ENCODE data around the gene FRAS1.

Gene FRAS1

DNA sequence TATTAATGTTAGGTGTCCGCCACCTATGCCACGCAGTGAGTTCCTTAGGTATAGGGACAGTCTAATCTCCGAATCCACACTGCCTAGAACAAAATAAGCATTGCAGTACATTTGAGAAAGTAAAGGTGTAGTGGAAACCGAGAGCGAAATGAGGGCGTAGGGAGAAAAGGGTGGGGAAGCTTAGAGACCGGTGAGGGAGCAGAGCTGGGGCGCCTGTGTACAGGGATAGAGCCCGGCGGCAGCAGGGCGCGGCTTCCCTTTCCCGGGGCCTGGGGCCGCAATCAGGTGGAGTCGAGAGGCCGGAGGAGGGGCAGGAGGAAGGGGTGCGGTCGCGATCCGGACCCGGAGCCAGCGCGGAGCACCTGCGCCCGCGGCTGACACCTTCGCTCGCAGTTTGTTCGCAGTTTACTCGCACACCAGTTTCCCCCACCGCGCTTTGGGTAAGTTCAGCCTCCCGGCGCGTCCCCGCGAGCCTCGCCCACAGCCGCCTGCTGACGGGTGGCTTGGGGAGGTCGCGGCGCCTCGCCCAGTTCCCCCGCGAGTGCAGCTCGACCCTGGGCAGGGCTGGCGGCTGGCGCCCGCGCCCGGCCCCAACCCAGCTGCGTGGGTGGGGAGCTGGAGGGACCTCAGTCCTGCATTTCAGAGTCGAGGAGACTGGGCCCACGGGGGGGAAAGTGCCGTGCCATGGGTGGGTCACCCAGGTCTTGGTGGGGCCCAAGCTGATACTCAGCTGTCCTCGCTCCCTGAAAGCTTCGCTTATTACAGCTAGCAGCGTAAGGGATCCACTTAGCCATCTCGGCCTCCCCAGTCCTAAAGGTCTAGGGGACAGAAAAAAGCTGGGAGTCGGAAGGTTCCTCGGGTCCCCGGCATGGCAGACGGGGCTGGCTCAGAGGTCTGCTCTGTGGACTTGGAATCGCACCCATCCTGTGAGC lies 494.6 kb downstream of the FRAS1 start, which contains the start of gene ANXA3:
Gene ANXA3, plus strand, starts transcription at position 351 of the 932 bp plus-strand sequence. CDS start 2,704 bp downstream, outside the sequence.
- DNase-seq (ENCODE audit: low spot score) = no peak

DNA sequence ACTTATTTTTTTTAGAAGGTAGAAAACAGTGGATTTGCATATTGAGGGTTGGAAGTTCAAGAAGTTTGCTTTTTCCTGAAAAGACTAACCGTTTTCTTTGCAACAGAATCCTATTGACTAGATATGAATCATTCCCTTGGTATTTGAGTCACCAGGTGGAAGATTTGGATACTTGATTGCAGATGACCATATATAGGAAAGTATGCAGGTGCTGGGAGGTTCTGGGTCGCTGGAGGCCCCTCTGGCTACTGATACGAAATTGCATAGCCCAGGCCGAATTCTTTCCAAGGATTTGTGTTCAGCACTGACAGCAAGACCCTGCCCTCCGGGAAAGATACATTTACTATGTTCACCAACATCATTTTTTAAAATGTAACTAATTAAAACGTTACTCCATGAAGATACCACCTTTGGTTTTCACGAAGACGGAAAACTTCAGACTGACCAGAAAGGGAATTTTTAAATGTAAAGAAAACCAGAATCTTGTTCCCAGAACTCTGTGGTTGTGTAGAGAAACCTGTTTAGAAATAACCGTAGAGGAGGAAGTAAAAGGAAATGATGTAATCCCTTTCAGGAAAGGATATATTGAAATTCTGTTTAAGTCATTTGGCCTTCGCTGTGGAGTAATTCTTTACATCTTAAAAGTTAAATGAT lies 495.4 kb downstream of the FRAS1 start:
- DNase-seq (ENCODE audit: low spot score) = no peak

DNA sequence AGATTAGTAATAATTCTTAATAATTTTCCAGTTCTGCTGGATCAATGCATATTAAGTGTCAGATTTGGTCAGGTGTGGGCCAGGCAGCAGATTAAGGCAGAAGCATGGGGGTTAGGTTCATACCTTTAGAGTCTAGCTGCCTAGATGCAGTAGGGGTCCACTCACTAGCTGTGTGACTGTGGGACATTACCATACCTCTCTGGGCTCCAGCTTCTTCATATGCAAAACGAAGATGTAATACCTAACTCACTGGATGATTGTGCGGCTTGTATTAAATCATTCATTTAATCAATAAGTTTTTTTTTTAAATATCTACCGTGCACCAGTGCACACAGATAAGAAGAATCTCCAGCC lies 495.9 kb downstream of the FRAS1 start:
- no peak for DNase-seq (ENCODE audit: low spot score)

DNA sequence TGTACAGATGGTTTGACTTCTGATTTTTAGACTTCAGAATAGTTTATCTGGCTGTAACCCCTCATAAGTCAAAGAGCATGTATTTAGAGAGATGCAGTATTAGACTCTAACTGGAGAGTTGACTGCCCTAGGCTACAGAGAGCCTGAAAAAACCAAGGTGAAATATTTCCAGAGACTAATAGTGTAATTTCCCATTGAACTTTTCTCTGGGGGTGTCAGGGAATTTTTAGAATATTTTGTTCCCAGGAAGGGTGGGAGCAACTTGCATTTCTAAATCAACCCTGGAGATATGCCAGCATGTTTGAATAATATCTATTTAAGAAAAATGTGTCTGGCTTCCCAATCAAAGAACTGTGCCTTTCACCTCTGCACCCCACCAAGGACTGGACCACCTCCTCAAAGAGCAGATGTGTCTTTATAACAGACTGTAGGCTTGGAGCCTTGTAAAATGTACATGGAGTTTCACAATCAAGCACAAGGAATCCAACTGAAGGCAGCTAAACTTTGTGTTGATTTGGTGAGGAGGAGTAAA lies 496.5 kb downstream of the FRAS1 start:
- no peak for DNase-seq (ENCODE audit: low spot score)

DNA sequence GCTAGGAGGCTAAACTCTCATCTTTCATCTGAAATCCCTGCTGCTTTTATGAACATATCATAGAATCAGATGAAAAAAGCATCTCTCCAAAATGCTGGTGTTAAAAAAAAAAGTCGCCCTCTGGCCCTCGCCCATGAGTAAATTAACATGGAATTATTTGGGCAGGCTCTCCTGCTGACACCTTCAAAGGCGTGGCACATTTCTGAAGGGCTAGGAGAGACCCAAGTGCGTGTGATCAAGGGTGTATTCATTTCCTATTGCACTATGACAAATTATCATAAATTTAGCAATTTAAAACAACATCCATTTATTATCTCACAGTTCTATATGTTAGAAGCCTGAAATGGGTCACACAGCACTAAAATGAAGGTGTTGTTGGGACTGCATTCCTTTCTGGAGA lies 499.5 kb downstream of the FRAS1 start:
- DNase-seq (ENCODE audit: low spot score) = no peak

DNA sequence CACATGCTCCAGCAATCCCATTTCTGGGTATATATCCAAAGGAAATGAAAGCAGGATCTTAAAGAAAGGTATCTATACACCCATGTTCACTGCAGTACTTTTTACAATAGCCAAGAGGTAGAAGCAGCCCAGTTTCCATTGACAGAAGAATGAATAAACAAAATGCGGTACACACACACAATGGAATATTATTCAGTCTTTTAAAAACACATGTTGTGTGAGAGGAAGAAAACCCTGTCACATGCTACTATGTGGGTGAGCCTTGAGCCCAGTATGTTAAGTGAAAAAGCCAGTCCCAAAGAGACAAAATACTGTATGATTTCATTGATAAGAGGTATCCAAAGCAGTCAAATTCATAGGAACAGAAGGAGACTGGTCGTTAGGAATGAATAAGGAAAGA lies 500.7 kb downstream of the FRAS1 start:
- no peak for DNase-seq (ENCODE audit: low spot score)

DNA sequence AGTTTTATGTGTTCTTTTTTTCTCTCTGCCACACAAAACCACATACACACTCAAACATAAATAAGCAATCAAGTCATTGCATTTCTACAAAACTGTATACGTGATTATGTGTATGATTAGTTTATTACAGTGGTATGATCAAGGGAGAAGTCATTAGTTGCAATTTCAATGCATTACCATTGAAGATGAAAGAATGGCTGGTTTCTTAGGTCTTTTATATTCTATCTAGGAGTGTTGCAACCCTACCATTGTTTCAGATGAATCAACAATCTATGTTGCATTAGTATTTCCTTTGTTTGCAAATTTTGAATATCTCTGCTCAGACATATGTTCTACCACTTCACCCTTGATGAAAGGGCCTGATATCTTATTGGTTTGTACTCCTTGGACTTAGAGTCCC lies 501.3 kb downstream of the FRAS1 start:
- DNase-seq (ENCODE audit: low spot score) = no peak

DNA sequence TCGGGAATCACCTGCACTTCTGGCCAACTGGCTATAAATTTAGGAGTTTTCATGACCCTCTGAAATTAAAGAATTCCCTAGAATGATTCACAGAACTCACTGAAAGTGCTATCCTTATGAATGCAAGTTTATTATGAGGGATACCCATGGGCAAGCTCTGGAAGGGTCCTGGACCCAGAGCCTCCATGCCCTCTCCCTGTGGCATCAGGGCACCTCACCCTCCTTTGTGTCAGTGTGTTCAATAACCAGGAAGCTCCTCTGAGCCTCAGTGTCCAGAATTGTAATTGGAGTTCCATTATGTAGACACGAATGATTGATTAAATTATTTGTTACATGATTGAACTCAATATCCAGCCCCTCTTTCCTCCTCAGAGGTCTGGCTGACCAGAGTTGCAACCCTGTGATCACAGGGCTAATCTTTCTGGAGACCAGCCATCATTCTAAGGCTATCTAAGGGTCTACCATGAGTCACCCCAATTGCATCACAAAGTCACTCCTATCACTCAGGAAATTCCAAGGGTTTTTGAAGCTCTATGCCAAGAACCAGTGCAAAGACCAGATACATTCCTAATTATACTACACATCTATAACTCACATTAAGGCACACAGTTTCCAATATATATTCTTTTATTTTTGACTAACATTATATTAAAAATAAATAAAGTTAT lies 503.3 kb downstream of the FRAS1 start:
- no peak for DNase-seq (ENCODE audit: low spot score)

DNA sequence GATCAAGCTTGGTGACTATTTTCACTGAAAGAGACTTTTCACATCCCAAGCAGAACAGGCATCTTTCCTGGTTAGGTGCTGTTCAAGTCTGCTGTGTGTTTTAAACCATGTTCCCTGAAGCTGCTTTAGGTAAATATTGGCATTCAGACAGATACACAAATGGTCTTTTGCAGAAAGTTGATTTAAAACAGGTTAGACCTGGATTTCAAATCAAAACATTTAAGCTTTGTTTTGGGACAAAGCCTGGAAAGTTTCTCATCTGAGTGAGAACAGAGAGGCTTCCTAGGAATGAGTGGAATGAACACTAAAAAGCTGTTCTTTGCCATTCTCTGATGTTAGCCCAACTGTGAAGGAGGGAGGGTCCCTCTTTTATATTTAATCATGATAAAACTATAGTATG lies 504.6 kb downstream of the FRAS1 start:
- no peak for DNase-seq (ENCODE audit: low spot score)

DNA sequence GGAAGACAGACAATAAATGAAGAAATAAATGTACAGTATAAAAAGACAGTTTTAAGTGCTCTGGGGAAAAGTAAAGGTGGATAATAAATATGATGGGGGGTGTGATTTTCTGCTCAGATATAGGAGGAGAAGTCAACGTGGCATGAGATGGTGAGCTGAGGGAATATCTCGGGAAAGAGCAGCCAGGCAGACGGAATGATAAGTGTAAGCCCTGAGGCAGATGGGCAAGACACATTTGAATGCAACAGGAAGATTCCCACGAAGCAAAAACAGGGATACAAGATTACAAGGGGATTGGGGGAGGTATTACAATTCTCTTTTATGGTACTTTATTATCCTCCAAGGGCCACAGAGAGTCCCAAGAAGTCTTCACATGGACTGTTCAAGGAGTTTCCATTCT lies 505.6 kb downstream of the FRAS1 start:
- no peak for DNase-seq (ENCODE audit: low spot score)

DNA sequence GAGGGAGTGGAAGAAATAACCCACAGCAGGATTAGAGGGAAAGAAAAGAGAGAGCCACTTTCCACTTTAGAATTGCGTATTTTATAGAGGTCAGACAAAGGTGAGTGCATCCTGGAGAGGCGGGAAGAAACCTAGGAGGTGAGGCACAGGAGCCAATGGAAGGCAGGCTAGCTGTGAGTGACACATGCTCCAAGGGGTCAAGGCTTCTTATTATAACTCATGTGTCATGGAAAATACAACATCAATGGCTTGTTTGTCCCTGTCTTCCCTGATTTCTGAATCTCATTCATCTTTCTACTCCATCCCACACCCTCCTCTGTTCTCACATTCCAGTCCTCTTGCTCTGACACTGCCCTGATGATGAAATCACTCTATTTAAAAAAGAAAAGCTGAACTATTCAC lies 508.8 kb downstream of the FRAS1 start:
- no peak for DNase-seq (ENCODE audit: low spot score)

DNA sequence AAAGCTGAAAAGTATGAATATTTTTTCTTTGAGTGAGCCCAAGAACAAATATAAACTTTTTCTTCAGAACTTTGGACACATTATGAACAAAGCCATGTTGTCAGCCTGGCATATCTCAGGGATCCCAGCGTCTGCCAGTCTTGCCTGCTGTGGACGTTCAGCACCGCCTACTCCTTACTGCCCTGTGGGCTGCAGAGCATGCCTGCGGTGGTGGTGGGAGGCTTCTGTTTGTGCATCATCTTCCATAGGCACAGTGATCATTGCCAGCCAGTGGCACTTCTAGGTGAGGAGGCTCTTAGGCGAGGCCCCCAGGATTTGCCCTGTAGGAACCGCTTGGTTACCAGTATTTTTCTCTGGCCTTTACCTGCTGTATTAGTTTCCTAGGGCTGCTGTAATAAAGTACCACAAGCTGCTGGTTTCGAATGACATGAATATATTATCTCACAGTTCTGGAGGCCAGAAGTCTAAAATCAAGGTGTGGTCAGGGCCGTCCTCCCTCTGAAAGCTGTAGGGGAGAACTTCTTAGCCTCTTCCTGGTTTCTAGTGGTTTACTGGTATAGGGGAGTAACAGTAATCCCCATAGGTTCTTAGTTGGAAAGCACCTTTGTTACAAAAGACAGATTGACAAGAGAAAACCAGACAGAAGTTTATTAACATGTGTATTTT lies 509.8 kb downstream of the FRAS1 start:
- no peak for DNase-seq (ENCODE audit: low spot score)

DNA sequence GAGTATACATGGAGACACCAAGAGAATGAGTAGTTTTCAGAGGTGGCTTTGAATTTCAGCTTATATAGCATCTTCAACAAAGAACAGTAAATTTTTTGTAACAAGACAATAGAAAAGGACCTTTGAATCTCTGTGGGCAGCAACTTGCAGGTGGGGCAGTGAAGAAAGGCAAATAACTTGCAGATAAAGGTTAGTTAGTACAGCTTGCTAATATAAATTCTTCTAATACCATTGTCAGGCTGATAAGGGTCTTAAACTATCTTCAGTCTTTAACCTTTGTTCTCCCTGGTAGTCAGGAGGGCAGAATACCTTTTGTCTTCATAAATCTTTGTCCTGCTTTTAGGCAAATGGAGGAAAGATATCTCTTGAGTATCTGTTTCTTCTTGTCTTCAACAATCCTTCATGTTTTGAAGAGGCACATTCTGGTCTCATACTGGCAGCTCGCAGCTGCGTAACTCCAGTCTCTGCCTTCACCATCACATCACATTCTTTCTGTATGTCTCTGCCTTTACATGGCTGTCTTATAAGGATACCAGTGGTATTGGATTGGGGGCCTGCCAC lies 510.5 kb downstream of the FRAS1 start:
- no peak for DNase-seq (ENCODE audit: low spot score)

DNA sequence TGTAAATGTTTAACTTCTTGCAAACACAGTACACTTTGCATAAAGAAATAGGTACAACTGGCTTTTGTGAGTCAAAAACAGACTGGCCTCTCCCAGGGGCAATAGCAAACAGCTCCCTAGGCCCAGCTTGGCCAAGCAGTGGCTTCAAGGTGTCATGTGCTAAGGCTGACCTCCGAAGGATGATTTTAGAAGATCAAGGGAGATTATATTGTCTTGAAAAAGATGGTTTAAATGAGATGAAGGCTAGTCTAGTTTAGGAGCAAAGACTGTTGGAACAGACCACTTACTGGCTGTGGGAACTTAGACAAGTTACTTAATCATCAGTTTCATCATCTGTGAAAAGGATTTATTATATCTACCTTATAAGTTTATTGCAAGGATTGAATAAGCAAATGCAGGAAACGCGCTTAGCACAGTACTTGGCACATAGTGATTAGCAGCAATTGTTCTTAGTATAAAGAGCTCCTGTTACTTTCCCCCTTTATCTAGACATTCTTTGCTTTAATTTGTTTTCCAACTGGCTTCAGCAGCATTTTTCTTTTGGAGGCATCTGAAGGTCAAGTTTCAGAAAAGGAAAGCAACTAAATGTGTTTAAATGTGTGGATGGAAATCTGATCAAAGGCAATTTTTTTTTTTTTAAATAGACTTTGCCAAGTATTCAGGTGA lies 511.6 kb downstream of the FRAS1 start:
- DNase-seq (ENCODE audit: low spot score) = no peak

DNA sequence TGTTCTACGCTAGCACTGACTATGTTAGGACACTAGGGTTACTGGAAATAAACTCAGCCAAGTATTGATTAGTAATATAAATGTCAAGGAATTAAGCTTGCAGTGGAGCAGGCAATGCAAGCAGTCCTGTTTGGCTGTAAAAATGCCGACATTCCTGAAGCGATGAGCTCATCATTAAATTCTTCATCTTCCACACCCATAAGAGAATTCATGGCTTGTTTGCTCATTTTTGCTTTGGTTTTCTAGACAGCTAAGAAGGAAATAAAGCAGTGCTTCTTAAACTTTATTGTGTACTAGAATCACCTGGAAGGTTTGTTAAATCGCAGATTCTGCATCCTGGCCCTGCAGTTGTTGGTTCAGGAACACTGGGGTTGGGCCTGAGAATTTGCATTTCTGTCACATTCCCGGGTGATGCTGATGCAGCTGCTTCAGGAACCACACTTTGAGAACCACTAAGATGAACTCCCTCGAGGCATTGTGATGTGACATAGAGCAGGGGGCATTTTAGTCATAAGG lies 512.2 kb downstream of the FRAS1 start:
- no peak for DNase-seq (ENCODE audit: low spot score)

DNA sequence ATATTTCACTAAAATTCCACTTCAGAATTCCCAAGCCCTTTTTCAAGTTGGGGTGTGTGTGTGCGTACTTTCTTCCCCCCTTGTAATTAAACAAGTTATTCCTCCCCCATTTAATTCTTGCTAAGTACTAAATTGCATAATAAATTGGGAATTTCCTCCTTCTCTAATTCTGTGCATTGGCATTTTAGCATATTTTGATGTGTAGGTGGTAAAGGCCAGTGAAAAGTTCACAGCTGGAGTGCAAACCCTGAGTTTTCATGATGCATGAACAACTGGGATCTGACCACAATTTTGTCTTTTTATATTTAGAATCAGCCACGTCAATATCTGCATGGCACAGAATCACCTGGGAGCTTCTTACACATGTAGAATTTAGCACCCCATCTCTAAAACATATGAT lies 513.0 kb downstream of the FRAS1 start:
- DNase-seq (ENCODE audit: low spot score) = no peak

DNA sequence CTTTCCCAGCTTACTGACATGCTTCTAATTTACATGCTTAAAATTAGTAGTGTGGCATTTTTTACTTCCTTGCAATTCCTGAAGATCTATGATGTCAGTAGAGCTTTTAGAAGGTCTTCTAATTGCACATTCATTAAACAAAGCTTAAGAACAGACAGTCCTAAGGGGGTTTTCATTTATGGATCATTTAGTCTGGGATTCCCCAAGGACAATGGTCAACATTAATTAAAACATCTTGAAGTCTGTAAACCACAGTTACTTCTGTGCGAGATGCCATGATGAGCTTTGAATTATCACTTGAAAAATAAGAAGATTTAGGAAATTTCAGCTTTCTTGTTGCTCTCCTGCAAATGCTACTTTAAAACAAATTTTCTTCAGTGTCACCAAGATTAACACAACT lies 514.7 kb downstream of the FRAS1 start:
- DNase-seq (ENCODE audit: low spot score) = no peak

DNA sequence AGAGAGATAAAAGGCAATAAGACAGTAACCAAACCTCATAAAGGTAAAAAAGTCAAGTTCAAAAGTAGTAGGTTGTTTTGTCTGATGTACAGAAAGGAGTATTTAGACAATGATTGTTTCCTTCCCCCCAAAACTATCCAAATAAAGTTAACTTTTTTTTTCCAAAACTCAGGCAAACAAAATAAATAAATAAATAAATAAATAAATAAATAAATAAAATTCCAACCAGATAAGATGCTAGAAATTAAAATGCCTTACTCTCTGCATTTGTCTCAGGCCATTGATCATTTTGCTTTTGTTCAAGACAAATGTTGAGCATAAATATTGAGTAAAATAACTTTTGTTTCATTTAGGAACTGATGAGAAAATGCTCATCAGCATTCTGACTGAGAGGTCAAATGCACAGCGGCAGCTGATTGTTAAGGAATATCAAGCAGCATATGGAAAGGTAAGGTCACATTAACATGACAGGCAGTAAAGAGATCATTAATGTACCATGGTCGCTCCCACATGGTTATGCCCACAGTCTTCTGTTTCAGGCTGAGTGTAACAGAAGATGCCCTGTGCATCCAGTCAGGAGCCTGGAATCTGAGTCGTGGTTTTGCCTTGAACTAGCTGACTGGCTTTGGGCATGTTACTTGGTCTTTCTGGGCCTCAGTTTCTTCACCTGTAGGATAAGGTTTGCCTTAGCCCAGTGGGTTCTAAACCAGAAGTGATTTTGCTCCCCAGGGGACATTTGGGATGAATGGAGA lies 521.7 kb downstream of the FRAS1 start:
- DNase-seq (ENCODE audit: low spot score) = no peak

DNA sequence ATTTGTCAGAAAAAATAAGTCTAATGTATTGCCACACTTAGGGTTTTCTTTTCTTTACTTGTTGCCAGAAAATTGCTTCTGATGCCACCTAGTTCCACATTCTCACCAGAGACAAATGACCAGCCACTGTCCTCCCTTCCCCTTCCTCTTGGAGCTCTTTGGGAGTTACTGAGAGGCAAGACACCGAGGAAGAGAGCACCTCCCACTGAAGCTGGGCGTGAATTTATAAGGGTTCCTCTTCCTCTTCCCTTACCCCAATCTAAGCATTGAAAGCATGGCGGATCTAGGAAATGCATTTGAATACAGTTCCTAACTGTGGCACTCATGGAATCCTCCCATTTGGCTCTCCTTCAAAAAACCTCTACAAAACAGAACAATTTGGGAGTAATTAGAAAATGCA lies 524.5 kb downstream of the FRAS1 start:
- no peak for DNase-seq (ENCODE audit: low spot score)

DNA sequence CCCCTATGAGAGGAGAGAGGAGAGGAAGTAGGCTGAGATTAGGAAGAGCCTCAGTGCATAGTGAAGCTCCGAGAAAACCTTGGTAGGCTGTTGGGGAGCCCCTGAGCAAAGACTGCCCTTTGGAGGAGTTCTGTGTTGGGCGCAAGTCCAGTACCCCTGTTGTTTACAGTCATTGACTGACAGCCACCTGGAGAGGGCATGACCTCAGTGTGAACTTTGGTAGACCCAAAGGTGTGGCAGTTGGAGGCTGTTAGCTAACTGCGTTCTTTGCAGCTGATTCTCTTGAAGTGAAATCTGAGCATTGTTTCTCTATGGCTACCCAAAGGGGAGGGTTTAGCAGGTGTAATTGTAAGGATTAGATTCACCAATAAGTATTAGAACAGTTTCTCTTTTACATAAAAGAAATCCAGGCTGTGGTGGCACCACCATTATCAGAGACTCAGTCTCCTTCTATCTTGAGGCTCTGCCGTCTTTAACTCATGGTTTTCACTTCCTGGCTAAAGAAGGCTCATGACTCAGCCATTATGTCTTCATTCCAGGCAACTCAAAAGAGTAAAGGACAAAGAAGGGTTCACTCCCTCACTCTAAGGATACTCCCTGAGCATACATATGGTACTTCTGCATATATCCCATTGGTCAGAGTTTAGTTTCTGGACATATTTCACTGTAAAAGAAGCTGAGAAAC lies 527.9 kb downstream of the FRAS1 start:
- DNase-seq (ENCODE audit: low spot score) = no peak
